GM21619 (cell line): Measurements from ENCODE around the gene ANKRD33B.
"Not testable (repeated sequence)": the region's sequence is repeated elsewhere in the genome, so short reads cannot be mapped to it uniquely, and the experiment has no call there.

ENCODE experiments used
- ATAC-seq: cut with Tn5 transposase; IDR thresholded peaks from one replicate; pipeline ENCODE4 v1.9.1; 2021; ENCODE audit not compliant: unreplicated experiment

The ANKRD33B gene

GRCh38 chr5:10556289-10556807 is 7.5 kb upstream of the ANKRD33B start:
- ATAC-seq: no peak

GRCh38 chr5:10556893-10557746 is 6.8 kb upstream of the ANKRD33B start:
- no peak for ATAC-seq

- no peak for ATAC-seq
Measured at GRCh38 chr5:10559151-10559550, 4.7 kb upstream of the ANKRD33B start.

- no peak for ATAC-seq
Measured at GRCh38 chr5:10559871-10560270, 4.0 kb upstream of the ANKRD33B start.

GRCh38 chr5:10562201-10563109 is 1.4 kb upstream of the ANKRD33B start:
- ATAC-seq: peak; percentile 29

- peak; percentile 28 for ATAC-seq
Measured at GRCh38 chr5:10563110-10563944, 543 bp upstream of the ANKRD33B start.

GRCh38 chr5:10564838-10565784 is 1.2 kb downstream of the ANKRD33B start:
- no peak for ATAC-seq

- ATAC-seq: no peak
Measured at GRCh38 chr5:10565785-10566542, 2.1 kb downstream of the ANKRD33B start.

GRCh38 chr5:10566543-10567068 is 2.7 kb downstream of the ANKRD33B start:
- no peak for ATAC-seq

- ATAC-seq: no peak
Measured at GRCh38 chr5:10567121-10567591, 3.3 kb downstream of the ANKRD33B start.

GRCh38 chr5:10567781-10568321 is 4.0 kb downstream of the ANKRD33B start:
- no peak for ATAC-seq

- not testable (repeated sequence) for ATAC-seq
Measured at GRCh38 chr5:10570540-10570939, 6.7 kb downstream of the ANKRD33B start.

GRCh38 chr5:10572451-10572850 is 8.6 kb downstream of the ANKRD33B start:
- ATAC-seq: no peak

GRCh38 chr5:10573487-10574145 is 9.7 kb downstream of the ANKRD33B start:
- no peak for ATAC-seq

GRCh38 chr5:10574879-10575278 is 11.0 kb downstream of the ANKRD33B start:
- ATAC-seq: not testable (repeated sequence)

GRCh38 chr5:10576121-10576789 is 12.4 kb downstream of the ANKRD33B start:
- ATAC-seq: no peak

GRCh38 chr5:10576790-10577189 is 12.9 kb downstream of the ANKRD33B start:
- no peak for ATAC-seq
